GM12878 (cell line): Measurements from ENCODE around the gene IFITM1. TPM values are rescaled to one million over a fixed set of nuclear protein-coding genes. Genes with fewer than 3 reads are reported as not detected.
"Not testable (repeated sequence)": the region's sequence is repeated elsewhere in the genome, so short reads cannot be mapped to it uniquely, and the experiment has no call there.

Experiments used
- ATAC-seq: fragments of 200-7000 bp; cut with Tn5 transposase; 3 replicates; pipeline ENCODE4 v1.9.1; 2020; ENCODE audit warnings: mild to moderate bottlenecking, moderate library complexity
- BruUV-seq: library from RNA; stranded (reverse); fragments of 400-500 nt; replicated peaks from 2 replicates; lab custom pipeline; 2021; lab: Mats Ljungman, UMichigan
- CTCF ChIA-PET: fragments of 300-600 bp; sonication (Branson Sonifier 250); formaldehyde crosslinking; extraction: SDS; loops from one replicate; lab custom pipeline; 2021; ENCODE audit warnings: inconsistent platforms; lab: Yijun Ruan, JAX
- POLR2A ChIA-PET: fragments of 350-600 bp; formaldehyde crosslinking; extraction: SDS; loops from one replicate; lab custom pipeline; 2021; ENCODE audit warnings: inconsistent platforms; lab: Charles Lee
- RAD21 ChIA-PET: fragments of 300-600 bp; sonication (Branson Sonifier 250); formaldehyde crosslinking; loops from one replicate; lab custom pipeline; 2023; ENCODE audit warnings: antibody characterized with exemption; ENCODE audit not compliant: unreplicated experiment; lab: Charles Lee
- SMC1A ChIA-PET: fragments of 300-600 bp; sonication (Branson Sonifier 250); formaldehyde crosslinking; loops from one replicate; lab custom pipeline; 2023; ENCODE audit not compliant: unreplicated experiment, uncharacterized antibody; lab: Charles Lee
- DNase-seq: peaks from one replicate; pipeline ENCODE4 v3.0.0-alpha.2; 2011; ENCODE audit warnings: low read depth, low spot score
- FAIRE-seq: peaks from 3 replicates; lab custom pipeline; 2011; peaks lifted over from hg19 to GRCh38; lab: Jason Lieb, UNC
- H2AFZ ChIP-seq: 2 replicates; pipeline ENCODE4 v1.6.0; 2011; ENCODE audit warnings: low read depth, low read length, control low read depth; ENCODE audit not compliant: control insufficient read depth
- H3K27ac ChIP-seq: 2 replicates; pipeline ENCODE4 v1.5.1; 2011; ENCODE audit warnings: control low read depth; ENCODE audit not compliant: control insufficient read depth, insufficient read depth
- H3K27me3 ChIP-seq, 2 experiments: replicated peaks in 1 of 2; 2 replicates each; pipeline versions ENCODE4 v1.6.0 to v1.6.1; 2011; ENCODE audit warnings: low read length in 1 of 2; ENCODE audit not compliant: control insufficient read depth in 2 of 2, insufficient read depth in 2 of 2
- H3K36me3 ChIP-seq, 2 experiments: 2 replicates each; pipeline ENCODE4 v1.5.1; 2011; ENCODE audit warnings: low read length in 1 of 2; ENCODE audit not compliant: control insufficient read depth in 2 of 2, insufficient read depth in 2 of 2
- H3K4me1 ChIP-seq: 2 replicates; pipeline ENCODE4 v1.6.1; 2011; ENCODE audit warnings: mild to moderate bottlenecking, low read length, moderate library complexity, mixed read lengths; ENCODE audit not compliant: control insufficient read depth, insufficient read depth
- H3K4me2 ChIP-seq: 2 replicates; pipeline ENCODE4 v1.6.0; 2011; ENCODE audit warnings: control low read depth; ENCODE audit not compliant: control insufficient read depth, insufficient read depth
- H3K4me3 ChIP-seq: fragments of 200-600 bp; sonication (generic); 2 replicates; pipeline ENCODE4 v1.5.1; 2016
- H3K79me2 ChIP-seq: 2 replicates; pipeline ENCODE4 v1.6.0; 2011; ENCODE audit warnings: low read length; ENCODE audit not compliant: control insufficient read depth, insufficient read depth
- H3K9ac ChIP-seq: 2 replicates; pipeline ENCODE4 v1.8.0; 2011; ENCODE audit warnings: low read length, control low read depth, mixed read lengths; ENCODE audit not compliant: control insufficient read depth, insufficient read depth
- H3K9me3 ChIP-seq: replicated peaks from 3 replicates; pipeline ENCODE4 v1.5.1; 2011; ENCODE audit warnings: mild to moderate bottlenecking, low read length; ENCODE audit not compliant: control insufficient read depth, insufficient read depth
- H4K20me1 ChIP-seq: 2 replicates; pipeline ENCODE4 v1.6.0; 2011; ENCODE audit not compliant: control insufficient read depth, insufficient read depth
- SUZ12 ChIP-seq: fragments of 200-600 bp; sonication (generic); IDR thresholded peaks from one replicate; pipeline ENCODE4 v1.6.1; 2018; ENCODE audit warnings: antibody characterized with exemption, mild to moderate bottlenecking; ENCODE audit not compliant: unreplicated experiment
- TAF1 ChIP-seq: IDR thresholded peaks from 2 replicates; pipeline ENCODE4 v1.6.1; 2011; ENCODE audit warnings: mild to moderate bottlenecking, low read depth, low read length, borderline replicate concordance
- ZBTB11 ChIP-seq: fragments of 450-650 bp; formaldehyde crosslinking; IDR thresholded peaks from 2 replicates; pipeline ENCODE4 v1.5.0; 2022; ENCODE audit warnings: mild to moderate bottlenecking, missing genetic modification characterization
- WGBS: methylation state at CpG from one replicate; pipeline ENCODE4 v1.1.6; 2016; ENCODE audit warnings: low lambda C conversion rate; ENCODE audit not compliant: insufficient replicate concordance, insufficient coverage; ENCODE audit errors: missing lambda C conversion rate; 5-methylcytosine and 5-hydroxymethylcytosine counted together
- in situ Hi-C: fragments of 300-500 bp; cut with MboI; formaldehyde crosslinking; loops from 9 replicates; pipeline ENCODE4 v1.14.3; 2018; ENCODE audit warnings: mixed read lengths
- intact Hi-C: fragments of 100-400 bp; cut with micrococcal nuclease; formaldehyde crosslinking; loops from one replicate; pipeline ENCODE4 v1.14.2; 2022; ENCODE audit not compliant: unreplicated experiment
- polyA plus RNA-seq, 11 experiments: library from polyadenylated mRNA; depleted of rRNA in 4 of 11; unstranded in 6 of 11; stranded (reverse) in 5 of 11; fragments of >200 nt; fragmentation: Nextera tagmentation in 4 of 11; fragmentation: Illumina TruSeq in 1 of 11; extraction: Ambion mirVana in 4 of 11; extraction: Trizol in 1 of 11; gene quantifications; 1 replicate in 1 of 11; 2 replicates in 10 of 11; pipeline versions ENCODE4 v1.2.1 to v1.2.3, GENCODE V29; 2011 to 2016; ENCODE audit warnings: inconsistent platforms in 2 of 11, missing spikeins in 2 of 11, low read depth in 1 of 11
- total RNA-seq, 4 experiments: library from RNA; depleted of rRNA in 3 of 4; stranded (reverse); fragments of >200 nt in 3 of 4; fragmentation: Illumina TruSeq in 1 of 4; extraction: Trizol in 1 of 4; gene quantifications; 2 replicates each; pipeline versions ENCODE4 v1.2.1 to v1.2.3, GENCODE V29; 2013 to 2021

Gene IFITM1
- total and polyA plus RNA-seq, 10 of the 15 experiments (the other 5 are each of a cell fraction or from before 2014, with no cell fraction given): 396 to 2,788 (median 607) TPM

DNA sequence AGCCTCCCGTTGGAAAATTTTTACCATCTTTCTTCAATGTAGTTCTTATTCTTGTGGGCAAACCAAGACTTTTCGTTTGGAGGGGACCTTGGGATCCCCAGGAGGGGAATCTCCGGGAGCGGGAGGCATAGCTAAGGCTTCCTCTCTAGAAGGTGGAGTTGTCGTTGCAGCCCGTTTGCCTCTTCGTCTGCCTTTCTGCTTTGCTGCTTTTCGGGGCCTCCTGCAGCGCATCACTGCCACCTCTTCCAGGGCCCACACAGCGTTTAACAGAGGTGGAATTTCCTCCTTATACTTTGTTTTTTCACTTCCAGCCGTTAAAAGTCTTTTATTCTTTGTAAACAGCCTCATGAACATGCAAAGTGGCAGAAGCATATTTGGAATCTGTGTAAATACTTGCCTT, 10.3 kb downstream of the IFITM1 start (continued):
- TF ChIP-seq ZBTB11 (CRISPR knock-in tag) (no peak), SUZ12 (no peak), TAF1 (no peak)

- RAD21 ChIA-PET: interaction anchor here (2.8 kb wide), 1 partner anchor 8 kb away, joined by 14 read pairs; no protein-coding TSS in a partner anchor
- H3K27me3 ChIP-seq, H3K27ac ChIP-seq, H3K4me2 ChIP-seq, H3K36me3 ChIP-seq, FAIRE-seq, H3K9me3 ChIP-seq, H3K4me3 ChIP-seq, in situ Hi-C loops, BruUV-seq, H4K20me1 ChIP-seq, H3K79me2 ChIP-seq, H3K9ac ChIP-seq, intact Hi-C loops, DNase-seq, ATAC-seq, H2AFZ ChIP-seq: not testable (repeated sequence)
- CTCF ChIA-PET: interaction anchor here (0.9 to 3.4 kb wide), 2 partner anchors 30 kb away, joined by 3 to 10 read pairs; no protein-coding TSS in a partner anchor
- WGBS: 79% methylated on average over 28 of the region's 34 CpGs
- POLR2A ChIA-PET: interaction anchor here (0.8 to 1.0 kb wide), 2 partner anchors 9 to 11 kb away, joined by 3 to 5 read pairs; no protein-coding TSS in a partner anchor
- SMC1A ChIA-PET: interaction anchor here (1.0 to 1.3 kb wide), 2 partner anchors 10 to 20 kb away, joined by 3 to 4 read pairs; no protein-coding TSS in a partner anchor
- peaks cover 31% of the 10 kb centered on the region for H3K4me1 ChIP-seq
Observed at GRCh38 chr11:324593-325517, 11.0 kb downstream of the IFITM1 start.
